HepG2 (cell line): ENCODE data around the gene CASZ1. TPM values are rescaled to one million over a fixed set of nuclear protein-coding genes. Genes with fewer than 3 reads are reported as not detected.

Experiments used
- ATAC-seq: fragments of 200-7000 bp; cut with Tn5 transposase; 3 replicates; pipeline ENCODE4 v1.9.1; 2020; ENCODE audit warnings: mild to moderate bottlenecking, moderate library complexity
- BruUV-seq: library from RNA; stranded (reverse); fragments of 400-500 nt; replicated peaks from 2 replicates; lab custom pipeline; 2021; lab: Mats Ljungman, UMichigan
- CTCF ChIA-PET: fragments of 300-600 bp; formaldehyde crosslinking; extraction: SDS; loops from one replicate; lab custom pipeline; 2021; ENCODE audit warnings: low total read pairs, inconsistent platforms, low intra/inter-chr PET ratio; lab: Yijun Ruan, JAX
- POLR2A ChIA-PET: fragments of 350-600 bp; sonication (Branson Sonifier 250); formaldehyde crosslinking; loops from one replicate; lab custom pipeline; 2020; ENCODE audit warnings: antibody characterized with exemption, inconsistent platforms; lab: Yijun Ruan, JAX
- DNase-seq: peaks from one replicate; pipeline ENCODE4 v3.0.0-alpha.2; 2015; ENCODE audit warnings: low spot score
- FAIRE-seq: peaks from 3 replicates; lab custom pipeline; 2011; peaks lifted over from hg19 to GRCh38; lab: Jason Lieb, UNC
- H2AFZ ChIP-seq: one replicate; pipeline ENCODE4 v1.6.1; 2011; ENCODE audit warnings: low read length, inconsistent platforms
- H3K27ac ChIP-seq: fragments of 300-600 bp; 3 replicates; pipeline ENCODE4 v1.8.0; 2011; ENCODE audit warnings: mixed run types, mild to moderate bottlenecking, mixed read lengths, low read length, inconsistent platforms; ENCODE audit not compliant: insufficient read depth; ENCODE audit errors: extremely low read length
- H3K27me3 ChIP-seq, 2 experiments: fragments of 200-600 bp in 1 of 2; 2 replicates in 1 of 2; 3 replicates in 1 of 2; pipeline versions ENCODE4 v1.6.0 to v1.8.0; 2011; ENCODE audit warnings: low read length in 2 of 2, mild to moderate bottlenecking in 2 of 2, moderate library complexity in 2 of 2, inconsistent platforms in 1 of 2; ENCODE audit not compliant: insufficient read depth in 2 of 2, control insufficient read depth in 1 of 2
- H3K36me3 ChIP-seq, 2 experiments: fragments of 200-600 bp in 1 of 2; replicated peaks in 1 of 2; 2 replicates in 1 of 2; 3 replicates in 1 of 2; pipeline versions ENCODE4 v1.5.1 to v1.8.0; 2011; ENCODE audit warnings: low read length in 2 of 2, inconsistent platforms in 1 of 2; ENCODE audit not compliant: insufficient read depth in 2 of 2, control insufficient read depth in 1 of 2
- H3K4me1 ChIP-seq: 2 replicates; pipeline ENCODE4 v1.5.1; 2012; ENCODE audit warnings: low read length, inconsistent platforms; ENCODE audit not compliant: insufficient read depth
- H3K4me2 ChIP-seq: 2 replicates; pipeline ENCODE4 v1.6.0; 2011; ENCODE audit warnings: low read depth, low read length, inconsistent platforms
- H3K4me3 ChIP-seq, 3 experiments: fragments of 200-600 bp in 1 of 3; sonication (generic), shearing (Covaris generic) in 1 of 3; replicated peaks in 1 of 3; 2 replicates each; pipeline ENCODE4 v1.5.1; 2011 to 2016; ENCODE audit warnings: low read length in 3 of 3, inconsistent platforms in 2 of 3, low read depth in 2 of 3, mild to moderate bottlenecking in 2 of 3, control low read depth in 1 of 3, mixed read lengths in 1 of 3; ENCODE audit not compliant: insufficient read depth in 1 of 3
- H3K79me2 ChIP-seq: one replicate; pipeline ENCODE4 v1.6.1; 2011; ENCODE audit warnings: low read length, inconsistent platforms; ENCODE audit not compliant: insufficient read depth
- H3K9ac ChIP-seq: 2 replicates; pipeline ENCODE4 v1.6.0; 2011; ENCODE audit warnings: mild to moderate bottlenecking, low read depth, low read length, inconsistent platforms; ENCODE audit not compliant: insufficient read depth
- H3K9me3 ChIP-seq: 2 replicates; pipeline ENCODE4 v1.5.1; 2012; ENCODE audit warnings: mild to moderate bottlenecking, low read length
- H4K20me1 ChIP-seq: 2 replicates; pipeline ENCODE4 v1.6.0; 2011; ENCODE audit warnings: inconsistent platforms, mild to moderate bottlenecking, low read length, moderate library complexity; ENCODE audit not compliant: insufficient read depth
- ERF ChIP-seq: IDR thresholded peaks from 2 replicates; pipeline ENCODE4 v1.6.1; 2018; ENCODE audit warnings: missing biosample characterization, missing genetic modification reagents
- RFX3 ChIP-seq: IDR thresholded peaks from 2 replicates; pipeline ENCODE4 v1.6.1; 2016; ENCODE audit warnings: missing biosample characterization, missing genetic modification reagents
- ZNF382 ChIP-seq: sonication (generic); formaldehyde crosslinking; IDR thresholded peaks from 2 replicates; pipeline ENCODE4 v1.5.0; 2020; ENCODE audit warnings: missing genetic modification reagents, mild to moderate bottlenecking, borderline replicate concordance
- ZNF567 ChIP-seq: sonication (generic); formaldehyde crosslinking; IDR thresholded peaks from 2 replicates; pipeline ENCODE4 v1.8.1; 2023; ENCODE audit warnings: mild to moderate bottlenecking, missing genetic modification reagents, borderline replicate concordance
- ZNF674 ChIP-seq: sonication (generic); formaldehyde crosslinking; IDR thresholded peaks from 2 replicates; pipeline ENCODE4 v1.5.0; 2020; ENCODE audit warnings: low read depth, mild to moderate bottlenecking, missing genetic modification reagents
- WGBS: methylation state at CpG from one replicate; pipeline ENCODE4 v1.1.6; 2017; ENCODE audit warnings: low lambda C conversion rate; 5-methylcytosine and 5-hydroxymethylcytosine counted together
- in situ Hi-C: cut with HindIII; loops from 2 replicates; pipeline ENCODE4 v1.10.0; 2017; ENCODE audit warnings: low pct_unique_long_range_greater_than_20kb; ENCODE audit not compliant: extremely low pct_ligation_motif_present
- intact Hi-C: fragments of 100-400 bp; cut with micrococcal nuclease; formaldehyde crosslinking; loops from one replicate; pipeline ENCODE4 v1.10.0; 2022; ENCODE audit not compliant: unreplicated experiment
- polyA plus RNA-seq, 8 experiments: library from polyadenylated mRNA; depleted of rRNA in 3 of 8; stranded (reverse) in 7 of 8; unstranded in 1 of 8; fragments of >200 nt; fragmentation: Illumina TruSeq in 4 of 8; extraction: Trizol in 4 of 8; gene quantifications; 2 replicates each; pipeline versions ENCODE4 v1.2.1 to v1.2.3, GENCODE V29; 2011 to 2016; ENCODE audit warnings: low read depth in 4 of 8, missing spikeins in 1 of 8, mixed read lengths in 1 of 8; ENCODE audit not compliant: insufficient read depth in 1 of 8
- total RNA-seq, 5 experiments: library from RNA; depleted of rRNA; stranded (reverse); fragments of >200 nt; fragmentation: Illumina TruSeq; extraction: Trizol; gene quantifications; 2 replicates each; pipeline ENCODE4 v1.2.3, GENCODE V29; 2016; ENCODE audit warnings: low read depth in 1 of 5

CASZ1 gene
- total and polyA plus RNA-seq, 2 of the 13 experiments (the other 11 are each of a cell fraction or from before 2014, with no cell fraction given) = 1.9 to 3.7 TPM

DNA sequence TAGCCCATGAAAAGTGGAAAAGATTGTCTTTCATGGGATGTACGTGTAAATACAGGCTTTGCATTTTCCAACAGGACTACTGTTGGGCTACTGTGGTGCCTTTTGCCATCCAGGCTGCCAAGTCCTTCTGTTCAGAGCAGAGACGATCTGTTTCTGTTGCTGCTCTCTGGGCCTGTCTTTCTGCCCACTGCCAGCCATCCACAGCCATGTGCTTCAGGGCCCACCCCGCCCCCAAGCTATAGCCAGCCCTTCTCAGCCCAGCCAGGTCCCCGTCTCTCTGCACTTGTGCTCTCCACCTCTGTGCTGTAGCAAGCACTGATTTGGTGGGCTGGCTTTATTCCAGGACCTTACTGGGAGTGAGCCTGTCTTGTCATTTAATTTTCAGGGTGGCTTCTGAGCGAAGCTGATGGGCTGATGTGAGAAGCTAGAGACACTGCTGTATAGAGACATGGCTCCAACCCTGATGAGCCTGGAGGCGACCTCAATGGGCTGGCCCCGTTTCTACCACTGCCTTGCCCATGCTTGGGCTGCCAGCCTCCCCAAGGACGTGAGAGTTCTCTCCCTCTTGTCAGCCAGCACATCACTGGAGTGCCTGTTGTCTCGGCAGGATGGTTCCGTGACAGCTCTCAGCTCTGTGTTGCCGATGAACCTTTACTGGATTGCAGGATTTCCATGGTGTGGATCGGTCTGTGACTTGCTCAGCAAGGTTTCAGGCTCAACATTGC lies 183.8 kb downstream of the CASZ1 start (continued):
- TF ChIP-seq ZNF567 (CRISPR knock-in tag) (no peak), RFX3 (CRISPR knock-in tag) (no peak)

GRCh38 chr1:10610901-10611600 lies 185.4 kb downstream of the CASZ1 start:
- Histone ChIP-seq H3K36me3 (0 out of 5 replicates have a peak, but pooled peaks cover 0 to 1% of the 10 kb centered on the region in 2 experiments), H3K9me3 (no peaks in the 10 kb centered on the region), H3K79me2 (no peaks in the 10 kb centered on the region), H3K4me1 (no peaks in the 10 kb centered on the region), H2AFZ (no peak overlapping the region), H4K20me1 (no peaks in the 10 kb centered on the region), H3K27ac (no peak overlapping the region), H3K4me3 (no peak overlapping the region), H3K9ac (no peak overlapping the region), H3K27me3 (no peaks in the 10 kb centered on the region), H3K4me2 (no peak overlapping the region)
- FAIRE-seq (no peak), DNase-seq (no peak), ATAC-seq (no peak)
- in situ Hi-C loops (no loop called here), intact Hi-C loops (no loop called here)
- BruUV-seq = no TSS peak
- TF ChIP-seq ZNF674 (CRISPR knock-in tag) (no peak), ERF (CRISPR knock-in tag) (no peak), ZNF382 (CRISPR knock-in tag) (no peak)
- POLR2A ChIA-PET = interaction anchor here (1.1 kb wide), 1 partner anchor 12 kb away, joined by 3 read pairs; no protein-coding TSS in a partner anchor
- 94% methylated on average over 6 of the region's 6 CpGs for WGBS
- CTCF ChIA-PET = no interaction called here
